SW 1271 (cell line): Measurements from ENCODE around the gene COLQ.

Source experiments
- DNase-seq, 2 experiments: peaks; one replicate each; lab custom pipeline; 2025; lab: John Stamatoyannopoulos, UW

COLQ gene

GRCh38 chr3:15520185-15520584 lies 1.3 kb downstream of the COLQ start:
- no peak for DNase-seq

DNA sequence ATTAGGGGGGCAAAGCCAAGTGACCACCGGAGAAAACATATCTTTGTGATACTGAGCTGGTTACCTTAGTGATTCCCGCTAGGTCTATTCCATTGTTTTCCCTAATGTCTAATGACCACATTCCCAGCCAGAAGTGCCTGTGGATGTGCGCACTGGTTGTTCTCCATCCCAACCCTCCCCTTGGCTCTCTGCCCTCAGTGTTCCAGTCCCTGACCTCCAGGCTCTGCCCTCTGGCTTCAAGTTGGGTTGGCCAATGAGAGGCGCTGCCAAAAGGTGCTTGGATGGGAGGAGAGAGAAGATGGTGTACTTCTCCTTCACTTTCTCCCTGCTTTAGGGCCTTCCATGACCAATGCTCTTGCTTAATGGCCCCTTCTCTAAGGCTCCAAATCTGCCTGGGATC lies 2.4 kb downstream of the COLQ start:
- DNase-seq: no peak

- DNase-seq: no peak
These were observed 6.7 kb downstream of the COLQ start for GRCh38 chr3:15514663-15515340.

GRCh38 chr3:15513810-15514662 lies 7.5 kb downstream of the COLQ start:
- no peak for DNase-seq

- DNase-seq: no peak
These were observed 8.4 kb downstream of the COLQ start for GRCh38 chr3:15513116-15513515.

- no peak for DNase-seq
These were observed 9.3 kb downstream of the COLQ start for GRCh38 chr3:15512166-15512565.

DNA sequence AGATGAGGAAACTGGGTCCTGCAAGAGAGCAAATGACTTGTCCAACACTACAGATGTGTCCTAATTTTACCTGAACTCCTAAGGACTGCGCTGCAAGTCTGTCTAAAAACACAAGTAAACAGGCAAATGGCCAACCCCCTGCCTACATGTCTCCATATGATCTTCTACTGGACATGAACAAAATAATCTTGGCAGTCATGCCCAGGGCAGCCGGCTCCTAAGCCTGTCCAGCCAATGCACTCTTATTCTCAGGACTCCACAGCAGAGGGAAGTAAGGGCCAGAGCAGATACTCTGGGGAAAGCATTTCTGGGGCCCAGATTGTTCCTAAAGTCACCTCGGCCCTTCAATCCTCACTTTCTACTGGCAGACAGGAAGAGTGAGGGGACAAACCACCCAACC lies 10.3 kb downstream of the COLQ start:
- DNase-seq: no peak

DNA sequence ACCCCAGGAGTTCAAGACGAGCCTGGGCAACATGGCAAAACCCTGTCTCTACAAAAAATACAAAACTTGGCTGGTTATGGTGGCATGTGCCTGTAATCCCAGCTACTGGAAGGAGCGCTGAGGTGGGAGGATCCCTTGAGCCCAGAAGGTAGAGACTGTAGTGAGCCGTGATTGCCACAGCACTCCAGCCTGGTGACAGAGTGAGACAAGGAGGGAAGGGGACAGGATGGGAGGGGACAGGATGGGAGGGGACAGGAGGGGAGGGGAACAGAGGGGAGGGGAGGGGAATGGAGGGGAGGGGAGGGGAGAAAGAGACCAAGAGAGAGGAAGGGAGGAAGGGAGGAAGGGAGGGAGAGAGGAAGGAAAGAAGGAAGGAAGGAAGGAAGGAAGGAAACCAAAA lies 11.0 kb downstream of the COLQ start:
- no peak for DNase-seq

- no peak for DNase-seq
These were observed 14.9 kb downstream of the COLQ start for GRCh38 chr3:15506571-15506970.

- no peak for DNase-seq
These were observed 15.9 kb downstream of the COLQ start for GRCh38 chr3:15505479-15506165.

DNA sequence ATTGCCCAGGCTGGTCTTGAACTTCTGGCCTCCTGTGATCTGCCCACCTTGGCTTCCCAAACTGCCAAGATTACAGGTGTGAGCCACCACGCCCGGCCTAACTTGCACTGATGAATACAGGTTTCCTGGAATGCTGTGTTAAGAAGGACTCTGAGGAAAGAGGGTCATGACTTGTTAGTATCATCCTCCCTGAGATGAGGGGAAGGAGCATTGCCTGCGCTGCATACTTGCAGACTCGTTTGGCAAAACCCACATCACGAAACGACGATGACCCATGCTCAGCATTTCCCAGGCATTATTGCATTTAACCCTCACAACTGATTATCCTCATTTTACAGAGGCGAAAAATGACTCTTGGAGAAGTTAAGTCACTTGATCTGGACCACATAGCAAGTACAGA lies 18.9 kb downstream of the COLQ start:
- DNase-seq: no peak

GRCh38 chr3:15501126-15501525 lies 20.4 kb downstream of the COLQ start:
- DNase-seq: no peak

DNA sequence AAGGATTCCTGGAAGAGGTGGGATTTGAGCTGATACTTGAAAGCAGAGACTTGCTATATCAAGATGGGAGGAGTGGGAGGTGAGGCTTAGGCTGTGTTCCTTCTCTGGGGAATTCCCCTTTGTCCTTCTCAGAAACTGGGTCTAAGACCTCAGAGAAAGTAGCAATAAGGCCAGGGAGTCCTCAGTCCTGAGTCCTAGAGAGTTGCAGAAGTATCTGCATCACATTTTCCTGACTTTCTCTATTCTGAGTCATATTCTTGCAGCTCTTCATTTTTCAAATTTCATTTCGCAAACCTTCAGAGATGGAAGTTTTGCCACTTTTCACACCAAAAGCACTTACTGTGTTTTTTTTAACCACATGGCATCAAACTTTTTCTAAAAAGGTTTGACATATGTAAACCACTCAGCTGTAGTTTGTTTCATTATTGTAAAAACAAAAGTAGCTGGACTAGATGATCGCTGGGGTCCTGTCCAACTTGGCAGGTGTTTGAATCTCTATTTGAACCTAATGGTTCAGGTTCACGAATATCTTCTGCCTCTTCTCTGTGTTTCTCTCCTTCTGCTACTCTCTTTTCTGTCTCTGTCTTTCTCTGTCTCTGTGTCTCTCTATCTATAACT lies 21.3 kb downstream of the COLQ start:
- DNase-seq: no peak

DNA sequence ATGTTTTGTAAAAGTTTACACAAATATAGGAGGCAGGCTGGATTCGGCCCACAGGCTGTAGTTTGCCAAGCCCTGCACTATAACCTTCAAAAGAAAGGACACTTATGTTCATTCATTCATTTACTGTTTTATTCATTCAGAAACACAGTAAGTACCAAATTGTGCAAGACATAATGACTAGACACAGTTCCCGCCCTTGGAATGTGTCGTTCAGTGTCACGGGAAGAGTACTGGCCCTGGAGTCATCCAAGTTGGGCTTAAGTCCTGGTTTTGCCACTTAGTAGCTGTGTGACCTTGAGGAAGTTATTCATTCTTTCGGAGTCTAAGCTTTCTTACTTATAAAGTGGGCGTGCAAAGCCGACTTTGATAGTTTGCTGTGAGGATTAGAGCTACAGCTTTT lies 22.0 kb downstream of the COLQ start:
- no peak for DNase-seq

DNA sequence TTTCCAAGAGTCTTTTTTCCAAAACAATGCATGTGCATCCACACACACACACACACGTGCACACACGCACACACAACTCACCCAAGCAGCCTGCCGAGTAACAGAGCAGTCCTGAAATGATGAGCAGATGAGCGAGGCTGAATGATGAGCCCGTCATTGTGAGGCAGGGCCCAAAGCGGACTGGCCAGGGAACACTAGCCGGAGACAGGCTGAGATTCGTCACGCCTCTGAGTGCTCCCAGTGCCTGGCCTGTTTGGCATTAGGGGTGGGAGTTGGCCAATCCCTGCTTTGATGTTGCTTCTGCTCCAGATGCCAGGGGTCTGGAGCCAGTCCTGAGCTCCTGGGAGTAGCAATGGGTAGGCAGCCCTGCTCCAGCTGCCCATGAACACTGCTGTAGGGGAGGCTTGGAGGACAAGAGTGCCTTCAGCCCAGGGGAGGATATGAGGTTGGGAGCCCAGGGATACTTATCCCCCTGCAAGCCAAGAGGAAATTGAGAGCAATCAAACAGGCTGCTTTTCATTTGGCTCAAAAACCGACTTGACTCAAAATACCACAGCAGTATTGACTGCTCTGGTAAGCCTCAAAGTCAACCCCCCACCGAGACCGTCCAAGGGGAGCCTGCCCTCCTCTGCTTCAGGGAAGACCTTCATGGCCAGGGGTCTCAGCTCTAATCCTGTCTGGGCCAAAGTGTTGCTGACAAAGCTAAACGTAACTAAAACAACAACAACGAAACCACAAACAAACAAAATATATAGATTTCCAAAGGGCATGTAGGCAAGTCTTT lies 22.9 kb downstream of the COLQ start:
- DNase-seq: no peak

GRCh38 chr3:15497964-15498363 lies 23.5 kb downstream of the COLQ start:
- DNase-seq: no peak

DNA sequence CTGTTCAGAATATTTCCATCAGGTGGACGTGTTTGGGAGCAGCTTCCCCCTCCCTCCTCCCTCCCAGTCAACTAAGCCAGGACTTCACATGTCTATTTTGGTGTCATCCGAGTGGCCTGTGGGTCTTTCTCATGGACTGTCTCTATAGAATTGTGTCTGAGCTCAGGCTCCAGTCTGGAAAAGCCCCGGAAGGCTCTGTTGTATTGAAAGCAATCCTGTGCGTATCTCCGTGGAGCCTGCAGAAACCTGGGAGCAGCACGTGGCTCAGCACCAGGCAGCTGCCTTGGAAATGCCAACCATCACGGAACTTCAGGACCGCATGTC lies 25.2 kb downstream of the COLQ start:
- no peak for DNase-seq

DNA sequence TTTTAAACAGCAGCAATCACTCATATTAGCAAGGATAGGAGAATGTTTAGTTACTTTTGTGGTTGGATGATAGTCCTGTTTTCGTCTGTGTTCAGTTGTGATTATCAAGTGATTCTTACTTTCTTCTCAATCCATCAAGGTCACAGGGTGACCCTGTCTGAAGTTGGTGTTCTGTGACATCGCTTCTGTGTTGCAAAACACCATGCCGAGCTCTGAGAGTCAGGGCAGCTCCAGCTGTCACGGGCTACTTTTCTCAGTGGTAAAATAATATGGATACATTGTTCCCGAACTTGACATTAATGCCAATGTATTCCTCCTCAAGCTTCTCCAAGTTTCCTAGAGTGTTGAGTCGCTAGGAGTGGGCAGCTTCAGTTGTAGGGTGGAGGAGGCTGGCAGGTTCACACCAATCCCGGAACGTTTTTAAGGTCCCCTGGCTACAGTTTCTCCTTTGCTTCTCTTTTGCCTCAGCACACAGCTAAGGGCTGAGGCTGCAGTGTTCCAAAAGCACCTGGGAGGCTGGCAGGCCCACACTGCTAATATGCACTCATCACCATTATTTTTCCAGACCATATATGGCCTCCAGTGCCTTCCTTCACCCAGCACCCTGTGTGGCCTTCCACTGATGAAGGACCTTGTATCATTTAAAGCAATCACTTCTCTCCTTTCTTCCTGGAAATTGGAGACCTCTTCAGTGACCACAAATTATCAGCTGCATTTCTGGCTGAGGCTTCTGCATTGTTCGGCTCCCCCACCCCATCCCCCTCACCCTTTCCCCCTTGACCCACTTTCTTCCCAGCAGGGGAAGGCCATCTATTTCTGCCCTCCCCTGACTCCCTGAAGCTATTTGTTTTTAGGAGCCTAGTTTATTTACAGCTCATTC lies 25.8 kb downstream of the COLQ start:
- DNase-seq: no peak

DNA sequence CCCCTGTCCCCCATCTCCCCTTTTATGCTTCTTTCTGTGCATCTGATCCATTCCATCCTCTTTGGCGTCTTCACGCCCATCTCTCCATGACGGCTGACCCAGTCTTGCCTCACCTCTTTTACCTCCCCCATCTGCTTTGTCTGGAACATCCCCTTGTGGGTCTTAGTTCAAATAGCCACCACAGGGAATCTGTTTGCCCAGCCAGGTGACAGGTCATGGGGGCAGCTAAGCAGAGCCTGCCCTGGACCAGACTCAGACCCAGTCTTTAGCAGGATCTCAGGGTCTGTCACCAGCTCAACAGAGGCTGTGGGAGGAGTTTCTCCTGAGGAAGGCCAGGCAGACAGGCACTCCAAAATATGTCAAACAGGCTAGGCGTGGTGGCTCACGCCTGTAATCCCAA lies 28.1 kb downstream of the COLQ start:
- no peak for DNase-seq

GRCh38 chr3:15492847-15493360 lies 28.6 kb downstream of the COLQ start:
- DNase-seq: no peak

DNA sequence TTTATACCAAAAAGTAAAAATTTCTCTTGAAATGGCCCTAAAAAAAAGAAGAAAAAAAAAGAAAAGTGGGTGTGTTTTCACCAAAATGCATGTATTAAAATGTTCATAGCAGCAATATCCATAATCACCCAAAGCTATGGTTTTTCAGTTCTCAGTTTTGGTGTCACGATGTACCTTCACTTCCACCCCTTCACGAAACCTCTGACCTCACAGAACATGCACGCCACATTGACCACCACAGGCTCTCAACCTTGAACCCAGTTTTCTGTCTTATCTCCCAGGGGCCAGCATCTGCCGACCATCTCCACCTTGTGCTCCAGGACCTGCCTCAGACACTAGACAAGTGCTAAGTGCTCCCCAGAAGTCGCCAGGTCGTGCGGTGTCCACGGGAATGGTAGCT lies 30.4 kb downstream of the COLQ start:
- no peak for DNase-seq
